Activated CD4-positive, CD25-positive, alpha-beta regulatory T cell treated with anti-CD3 and anti-CD28 coated beads, Interleukin-2, amount 50 U/mL, for 16 hours (primary cell): Measurements from ENCODE around the gene KIRREL1.
A peak's percentile ranks its signal among the peaks of the same experiment; 100 is the strongest.

Source experiments
- DNase-seq: peaks from one replicate; pipeline ENCODE4 v3.0.0-alpha.2; 2020; ENCODE audit warnings: low read depth, low spot score

Gene KIRREL1

GRCh38 chr1:157993147-157993917 lies at the start of gene KIRREL1:
Gene KIRREL1, plus strand, starts transcription at chr1:157993645. Its CDS starts 32 bp downstream, at chr1:157993677.
- DNase-seq: no peak

- no peak for DNase-seq
Measured at GRCh38 chr1:157944663-157945280, 48.7 kb upstream of the KIRREL1 start.

GRCh38 chr1:157948312-157949073 lies 45.0 kb upstream of the KIRREL1 start:
- DNase-seq: no peak

GRCh38 chr1:157949074-157949354 lies 44.4 kb upstream of the KIRREL1 start:
- DNase-seq: no peak

- no peak for DNase-seq
Measured at GRCh38 chr1:157951230-157951629, 42.2 kb upstream of the KIRREL1 start.

- no peak for DNase-seq
Measured at GRCh38 chr1:157952601-157953000, 40.8 kb upstream of the KIRREL1 start.

GRCh38 chr1:157955221-157955620 lies 38.2 kb upstream of the KIRREL1 start:
- no peak for DNase-seq

- no peak for DNase-seq
Measured at GRCh38 chr1:157955857-157956256, 37.6 kb upstream of the KIRREL1 start.

GRCh38 chr1:157956732-157957131 lies 36.7 kb upstream of the KIRREL1 start:
- DNase-seq: no peak

- no peak for DNase-seq
Measured at GRCh38 chr1:157958263-157958662, 35.2 kb upstream of the KIRREL1 start.

- DNase-seq: no peak
Measured at GRCh38 chr1:157959750-157960149, 33.7 kb upstream of the KIRREL1 start.

GRCh38 chr1:157960773-157961172 lies 32.7 kb upstream of the KIRREL1 start:
- no peak for DNase-seq

GRCh38 chr1:157961805-157962762 lies 31.4 kb upstream of the KIRREL1 start:
- no peak for DNase-seq

GRCh38 chr1:157963713-157964112 lies 29.7 kb upstream of the KIRREL1 start:
- peak; percentile 10 for DNase-seq

- no peak for DNase-seq
Measured at GRCh38 chr1:157965584-157965983, 27.9 kb upstream of the KIRREL1 start.

- DNase-seq: no peak
Measured at GRCh38 chr1:157966031-157966537, 27.4 kb upstream of the KIRREL1 start.

GRCh38 chr1:157967205-157967604 lies 26.2 kb upstream of the KIRREL1 start:
- DNase-seq: no peak

GRCh38 chr1:157968508-157968907 lies 24.9 kb upstream of the KIRREL1 start:
- DNase-seq: no peak

GRCh38 chr1:157968946-157969345 lies 24.5 kb upstream of the KIRREL1 start:
- DNase-seq: no peak

GRCh38 chr1:157969697-157970485 lies 23.6 kb upstream of the KIRREL1 start:
- DNase-seq: no peak

GRCh38 chr1:157971769-157972168 lies 21.7 kb upstream of the KIRREL1 start:
- no peak for DNase-seq
